ENCODE data around the gene SLC25A12.

Gene SLC25A12

GRCh38 chr2:171893824-171894611 lies at the start of gene SLC25A12:
SLC25A12 (minus strand) TSS chr2:171894244; CDS start chr2:171894214, 30 bp downstream.
- no peaks in the 10 kb centered on the region for H3K27me3 ChIP-seq (ENCODE audit: control insufficient read depth in 5 of 5, insufficient read depth in 4 of 5, low read length in 5 of 5)
- no peaks in the 10 kb centered on the region for H3K9me3 ChIP-seq (ENCODE audit: control insufficient read depth in 5 of 5, low read length in 5 of 5)
- peak within 1 kb of the TSS; percentile 57 to 86 (median 80) for H3K9ac ChIP-seq (ENCODE audit: low read length in 5 of 5)
- peak within 1 kb of the TSS; percentile 85 to 99 (median 98) for H3K4me3 ChIP-seq (ENCODE audit: low read depth in 1 of 5, low read length in 5 of 5)
- H3K27ac ChIP-seq (ENCODE audit: low read depth, low read length), result peak within 1 kb of the TSS; percentile 78
- peaks cover 0 to 17% (median 16%) of the 10 kb centered on the region in 5 donors for H3K4me1 ChIP-seq (ENCODE audit: control insufficient read depth in 5 of 5, insufficient read depth in 5 of 5, low read length in 5 of 5)
- peaks cover 0 to 3% (median 0%) of the 10 kb centered on the region in 5 donors for H3K36me3 ChIP-seq (ENCODE audit: control insufficient read depth in 5 of 5, insufficient read depth in 5 of 5, low read length in 5 of 5)

- no peaks in the 10 kb centered on the region for H3K9me3 ChIP-seq (ENCODE audit: control insufficient read depth in 5 of 5, low read length in 5 of 5)
- peaks cover 0 to 10% (median 3%) of the 10 kb centered on the region in 5 donors for H3K36me3 ChIP-seq (ENCODE audit: control insufficient read depth in 5 of 5, insufficient read depth in 5 of 5, low read length in 5 of 5)
- no peaks in the 10 kb centered on the region for H3K27me3 ChIP-seq (ENCODE audit: control insufficient read depth in 5 of 5, insufficient read depth in 4 of 5, low read length in 5 of 5)
- no peak overlapping the region for H3K9ac ChIP-seq (ENCODE audit: low read length in 5 of 5)
- H3K27ac ChIP-seq (ENCODE audit: low read depth, low read length), result no peak overlapping the region
- H3K4me3 ChIP-seq (ENCODE audit: low read depth in 1 of 5, low read length in 5 of 5), result no peak overlapping the region
- no peaks in the 10 kb centered on the region for H3K4me1 ChIP-seq (ENCODE audit: control insufficient read depth in 5 of 5, insufficient read depth in 5 of 5, low read length in 5 of 5)
Observed at GRCh38 chr2:171941316-171941699, 47.3 kb upstream of the SLC25A12 start.

GRCh38 chr2:171939743-171940071 lies 45.7 kb upstream of the SLC25A12 start:
- Histone ChIP-seq H3K36me3 (ENCODE audit: control insufficient read depth in 5 of 5, insufficient read depth in 5 of 5, low read length in 5 of 5) (peaks cover 0 to 10% (median 3%) of the 10 kb centered on the region in 5 donors), H3K4me1 (ENCODE audit: control insufficient read depth in 5 of 5, insufficient read depth in 5 of 5, low read length in 5 of 5) (peaks cover 0 to 2% (median 0%) of the 10 kb centered on the region in 5 donors), H3K9ac (ENCODE audit: low read length in 5 of 5) (no peak overlapping the region), H3K9me3 (ENCODE audit: control insufficient read depth in 5 of 5, low read length in 5 of 5) (no peaks in the 10 kb centered on the region), H3K4me3 (ENCODE audit: low read depth in 1 of 5, low read length in 5 of 5) (no peak overlapping the region), H3K27me3 (ENCODE audit: control insufficient read depth in 5 of 5, insufficient read depth in 4 of 5, low read length in 5 of 5) (no peaks in the 10 kb centered on the region), H3K27ac (ENCODE audit: low read depth, low read length) (no peak overlapping the region)

- H3K4me3 ChIP-seq (ENCODE audit: low read depth in 1 of 5, low read length in 5 of 5), result no peak overlapping the region
- peaks cover 0 to 2% (median 0%) of the 10 kb centered on the region in 5 donors for H3K4me1 ChIP-seq (ENCODE audit: control insufficient read depth in 5 of 5, insufficient read depth in 5 of 5, low read length in 5 of 5)
- H3K27ac ChIP-seq (ENCODE audit: low read depth, low read length), result no peak overlapping the region
- peaks cover 0 to 10% (median 3%) of the 10 kb centered on the region in 5 donors for H3K36me3 ChIP-seq (ENCODE audit: control insufficient read depth in 5 of 5, insufficient read depth in 5 of 5, low read length in 5 of 5)
- no peak overlapping the region for H3K9ac ChIP-seq (ENCODE audit: low read length in 5 of 5)
- no peaks in the 10 kb centered on the region for H3K9me3 ChIP-seq (ENCODE audit: control insufficient read depth in 5 of 5, low read length in 5 of 5)
- no peaks in the 10 kb centered on the region for H3K27me3 ChIP-seq (ENCODE audit: control insufficient read depth in 5 of 5, insufficient read depth in 4 of 5, low read length in 5 of 5)
Observed at GRCh38 chr2:171939058-171939742, 45.2 kb upstream of the SLC25A12 start.

- H3K9me3 ChIP-seq (ENCODE audit: control insufficient read depth in 5 of 5, low read length in 5 of 5), result no peaks in the 10 kb centered on the region
- no peak overlapping the region for H3K27ac ChIP-seq (ENCODE audit: low read depth, low read length)
- no peaks in the 10 kb centered on the region for H3K4me1 ChIP-seq (ENCODE audit: control insufficient read depth in 5 of 5, insufficient read depth in 5 of 5, low read length in 5 of 5)
- peaks cover 9 to 26% (median 12%) of the 10 kb centered on the region in 5 donors for H3K36me3 ChIP-seq (ENCODE audit: control insufficient read depth in 5 of 5, insufficient read depth in 5 of 5, low read length in 5 of 5)
- H3K4me3 ChIP-seq (ENCODE audit: low read depth in 1 of 5, low read length in 5 of 5), result no peak overlapping the region
- H3K27me3 ChIP-seq (ENCODE audit: control insufficient read depth in 5 of 5, insufficient read depth in 4 of 5, low read length in 5 of 5), result no peaks in the 10 kb centered on the region
- H3K9ac ChIP-seq (ENCODE audit: low read length in 5 of 5), result no peak overlapping the region
Observed at GRCh38 chr2:171930385-171930784, 36.3 kb upstream of the SLC25A12 start.

- Histone ChIP-seq H3K4me1 (ENCODE audit: control insufficient read depth in 5 of 5, insufficient read depth in 5 of 5, low read length in 5 of 5) (peaks cover 4 to 24% (median 15%) of the 10 kb centered on the region in 5 donors), H3K9ac (ENCODE audit: low read length in 5 of 5) (no peak overlapping the region), H3K27ac (ENCODE audit: low read depth, low read length) (no peak overlapping the region), H3K9me3 (ENCODE audit: control insufficient read depth in 5 of 5, low read length in 5 of 5) (no peaks in the 10 kb centered on the region), H3K4me3 (ENCODE audit: low read depth in 1 of 5, low read length in 5 of 5) (no peak overlapping the region), H3K36me3 (ENCODE audit: control insufficient read depth in 5 of 5, insufficient read depth in 5 of 5, low read length in 5 of 5) (peaks cover 3 to 11% (median 9%) of the 10 kb centered on the region in 5 donors), H3K27me3 (ENCODE audit: control insufficient read depth in 5 of 5, insufficient read depth in 4 of 5, low read length in 5 of 5) (no peaks in the 10 kb centered on the region)
Observed at GRCh38 chr2:171924170-171924942, 30.3 kb upstream of the SLC25A12 start.

GRCh38 chr2:171923206-171923605 lies 29.2 kb upstream of the SLC25A12 start:
- peak overlapping the region; percentile 76 to 100 (median 93) for H3K4me3 ChIP-seq (ENCODE audit: low read depth in 1 of 5, low read length in 5 of 5)
- H3K9me3 ChIP-seq (ENCODE audit: control insufficient read depth in 5 of 5, low read length in 5 of 5), result no peaks in the 10 kb centered on the region
- H3K4me1 ChIP-seq (ENCODE audit: control insufficient read depth in 5 of 5, insufficient read depth in 5 of 5, low read length in 5 of 5), result peaks cover 4 to 24% (median 15%) of the 10 kb centered on the region in 5 donors
- H3K27me3 ChIP-seq (ENCODE audit: control insufficient read depth in 5 of 5, insufficient read depth in 4 of 5, low read length in 5 of 5), result no peaks in the 10 kb centered on the region
- peak overlapping the region; percentile 98 for H3K27ac ChIP-seq (ENCODE audit: low read depth, low read length)
- peaks cover 3 to 11% (median 9%) of the 10 kb centered on the region in 5 donors for H3K36me3 ChIP-seq (ENCODE audit: control insufficient read depth in 5 of 5, insufficient read depth in 5 of 5, low read length in 5 of 5)
- H3K9ac ChIP-seq (ENCODE audit: low read length in 5 of 5), result peak overlapping the region; percentile 84 to 100 (median 99)

GRCh38 chr2:171922230-171923022 lies 28.4 kb upstream of the SLC25A12 start, which contains the start of gene HAT1:
HAT1 (plus strand) TSS chr2:171922461; CDS start chr2:171922501, 40 bp downstream.
- no peaks in the 10 kb centered on the region for H3K27me3 ChIP-seq (ENCODE audit: control insufficient read depth in 5 of 5, insufficient read depth in 4 of 5, low read length in 5 of 5)
- H3K4me1 ChIP-seq (ENCODE audit: control insufficient read depth in 5 of 5, insufficient read depth in 5 of 5, low read length in 5 of 5), result peaks cover 4 to 24% (median 15%) of the 10 kb centered on the region in 5 donors
- H3K9ac ChIP-seq (ENCODE audit: low read length in 5 of 5), result peak within 1 kb of the TSS; percentile 84 to 100 (median 99)
- H3K36me3 ChIP-seq (ENCODE audit: control insufficient read depth in 5 of 5, insufficient read depth in 5 of 5, low read length in 5 of 5), result peaks cover 3 to 10% (median 9%) of the 10 kb centered on the region in 5 donors
- no peaks in the 10 kb centered on the region for H3K9me3 ChIP-seq (ENCODE audit: control insufficient read depth in 5 of 5, low read length in 5 of 5)
- H3K27ac ChIP-seq (ENCODE audit: low read depth, low read length), result peak within 1 kb of the TSS; percentile 98
- H3K4me3 ChIP-seq (ENCODE audit: low read depth in 1 of 5, low read length in 5 of 5), result peak within 1 kb of the TSS; percentile 76 to 100 (median 93)

GRCh38 chr2:171921970-171922229 lies 27.9 kb upstream of the SLC25A12 start:
- Histone ChIP-seq H3K9ac (ENCODE audit: low read length in 5 of 5) (peak overlapping the region in 4 of 5 donors; percentile 53 to 99 (median 74)), H3K27ac (ENCODE audit: low read depth, low read length) (peak overlapping the region; percentile 98), H3K36me3 (ENCODE audit: control insufficient read depth in 5 of 5, insufficient read depth in 5 of 5, low read length in 5 of 5) (peaks cover 3 to 5% (median 4%) of the 10 kb centered on the region in 5 donors), H3K4me3 (ENCODE audit: low read depth in 1 of 5, low read length in 5 of 5) (peak overlapping the region; percentile 58 to 100 (median 93)), H3K9me3 (ENCODE audit: control insufficient read depth in 5 of 5, low read length in 5 of 5) (no peaks in the 10 kb centered on the region), H3K27me3 (ENCODE audit: control insufficient read depth in 5 of 5, insufficient read depth in 4 of 5, low read length in 5 of 5) (no peaks in the 10 kb centered on the region), H3K4me1 (ENCODE audit: control insufficient read depth in 5 of 5, insufficient read depth in 5 of 5, low read length in 5 of 5) (peaks cover 4 to 24% (median 15%) of the 10 kb centered on the region in 5 donors)

All from subcutaneous abdominal adipose tissue (tissue), 5 donors.